ENCODE results near the gene R3HDML.

R3HDML gene

GRCh38 chr20:44394702-44395460 is 58.0 kb downstream of the R3HDML start:
- Histone ChIP-seq H3K36me3 (ENCODE audit: control insufficient read depth, insufficient read depth, low read length) (no peaks in the 10 kb centered on the region), H3K4me1 (ENCODE audit: control insufficient read depth, low read depth, low read length) (no peaks in the 10 kb centered on the region), H3K79me2 (ENCODE audit: control insufficient read depth, insufficient read depth, low read length) (no peaks in the 10 kb centered on the region), H3K9ac (ENCODE audit: low read length) (no peak overlapping the region), H3K4ac (ENCODE audit: low read depth, low read length) (no peak overlapping the region), H2BK15ac (replicated peaks; ENCODE audit: low read depth) (no peak overlapping the region), H3K23ac (ENCODE audit: low read length) (no peak overlapping the region), H4K8ac (ENCODE audit: low read depth, low read length) (no peak overlapping the region), H3K79me1 (ENCODE audit: low read length) (no peaks in the 10 kb centered on the region), H2AK5ac (ENCODE audit: low read length) (no peak overlapping the region), H3K18ac (ENCODE audit: low read length) (no peak overlapping the region), H3K4me3 (ENCODE audit: low read length) (no peak overlapping the region), H4K5ac (ENCODE audit: low read length) (no peak overlapping the region), H2BK120ac (ENCODE audit: low read depth, low read length) (no peak overlapping the region), H3K27me3 (ENCODE audit: insufficient read depth, low read length, poor library complexity) (no peaks in the 10 kb centered on the region), H2BK5ac (ENCODE audit: low read length) (no peak overlapping the region), H3K27ac (ENCODE audit: low read depth, low read length) (no peak overlapping the region), H3K56ac (ENCODE audit: low read length) (no peak overlapping the region), H3K4me2 (ENCODE audit: low read length) (no peak overlapping the region)
- WGBS (ENCODE audit: extremely low coverage, insufficient coverage, low lambda C conversion rate) = no CpG with 5 or more reads among the region's 15 CpGs
- DNase-seq = no peak

- no peaks in the 10 kb centered on the region for H3K27me3 ChIP-seq (ENCODE audit: insufficient read depth, low read length, poor library complexity)
- no peak overlapping the region for H3K4me2 ChIP-seq (ENCODE audit: low read length)
- H4K5ac ChIP-seq (ENCODE audit: low read length) = no peak overlapping the region
- WGBS (ENCODE audit: extremely low coverage, insufficient coverage, low lambda C conversion rate) = no CpG with 5 or more reads among the region's 11 CpGs
- H2BK15ac ChIP-seq (replicated peaks; ENCODE audit: low read depth) = no peak overlapping the region
- no peak overlapping the region for H3K23ac ChIP-seq (ENCODE audit: low read length)
- no peak overlapping the region for H3K4ac ChIP-seq (ENCODE audit: low read depth, low read length)
- no peak overlapping the region for H3K56ac ChIP-seq (ENCODE audit: low read length)
- DNase-seq = no peak
- H2AK5ac ChIP-seq (ENCODE audit: low read length) = no peak overlapping the region
- no peaks in the 10 kb centered on the region for H3K79me1 ChIP-seq (ENCODE audit: low read length)
- H3K36me3 ChIP-seq (ENCODE audit: control insufficient read depth, insufficient read depth, low read length) = no peaks in the 10 kb centered on the region
- no peak overlapping the region for H3K18ac ChIP-seq (ENCODE audit: low read length)
- no peaks in the 10 kb centered on the region for H3K4me1 ChIP-seq (ENCODE audit: control insufficient read depth, low read depth, low read length)
- H3K27ac ChIP-seq (ENCODE audit: low read depth, low read length) = no peak overlapping the region
- H3K9ac ChIP-seq (ENCODE audit: low read length) = no peak overlapping the region
- no peak overlapping the region for H2BK120ac ChIP-seq (ENCODE audit: low read depth, low read length)
- H3K79me2 ChIP-seq (ENCODE audit: control insufficient read depth, insufficient read depth, low read length) = no peaks in the 10 kb centered on the region
- H2BK5ac ChIP-seq (ENCODE audit: low read length) = no peak overlapping the region
- no peak overlapping the region for H4K8ac ChIP-seq (ENCODE audit: low read depth, low read length)
- no peak overlapping the region for H3K4me3 ChIP-seq (ENCODE audit: low read length)
Measured at GRCh38 chr20:44395461-44396340, 58.9 kb downstream of the R3HDML start.

GRCh38 chr20:44396369-44397130 is 59.7 kb downstream of the R3HDML start:
- Histone ChIP-seq H3K79me2 (ENCODE audit: control insufficient read depth, insufficient read depth, low read length) (no peaks in the 10 kb centered on the region), H2BK120ac (ENCODE audit: low read depth, low read length) (no peak overlapping the region), H3K27ac (ENCODE audit: low read depth, low read length) (no peak overlapping the region), H3K4me1 (ENCODE audit: control insufficient read depth, low read depth, low read length) (no peaks in the 10 kb centered on the region), H3K4me2 (ENCODE audit: low read length) (no peak overlapping the region), H3K4me3 (ENCODE audit: low read length) (no peak overlapping the region), H3K23ac (ENCODE audit: low read length) (no peak overlapping the region), H4K5ac (ENCODE audit: low read length) (no peak overlapping the region), H3K4ac (ENCODE audit: low read depth, low read length) (no peak overlapping the region), H3K9ac (ENCODE audit: low read length) (no peak overlapping the region), H2AK5ac (ENCODE audit: low read length) (no peak overlapping the region), H2BK5ac (ENCODE audit: low read length) (no peak overlapping the region), H3K79me1 (ENCODE audit: low read length) (no peaks in the 10 kb centered on the region), H2BK15ac (replicated peaks; ENCODE audit: low read depth) (no peak overlapping the region), H3K56ac (ENCODE audit: low read length) (no peak overlapping the region), H3K18ac (ENCODE audit: low read length) (no peak overlapping the region), H4K8ac (ENCODE audit: low read depth, low read length) (no peak overlapping the region), H3K36me3 (ENCODE audit: control insufficient read depth, insufficient read depth, low read length) (no peaks in the 10 kb centered on the region), H3K27me3 (ENCODE audit: insufficient read depth, low read length, poor library complexity) (no peaks in the 10 kb centered on the region)
- no peak for DNase-seq
- no CpG with 5 or more reads among the region's 8 CpGs for WGBS (ENCODE audit: extremely low coverage, insufficient coverage, low lambda C conversion rate)

- no peaks in the 10 kb centered on the region for H3K4me1 ChIP-seq (ENCODE audit: control insufficient read depth, low read depth, low read length)
- no peak overlapping the region for H2BK15ac ChIP-seq (replicated peaks; ENCODE audit: low read depth)
- DNase-seq = no peak
Measured at GRCh38 chr20:44398335-44398734, 61.5 kb downstream of the R3HDML start.

GRCh38 chr20:44399446-44399845 is 62.6 kb downstream of the R3HDML start:
- H3K4me2 ChIP-seq (ENCODE audit: low read length) = no peak overlapping the region
- H3K79me1 ChIP-seq (ENCODE audit: low read length) = no peaks in the 10 kb centered on the region
- H3K23ac ChIP-seq (ENCODE audit: low read length) = no peak overlapping the region
- DNase-seq = no peak
- H3K27ac ChIP-seq (ENCODE audit: low read depth, low read length) = no peak overlapping the region
- H4K8ac ChIP-seq (ENCODE audit: low read depth, low read length) = no peak overlapping the region
- H3K36me3 ChIP-seq (ENCODE audit: control insufficient read depth, insufficient read depth, low read length) = no peaks in the 10 kb centered on the region
- H2BK15ac ChIP-seq (replicated peaks; ENCODE audit: low read depth) = no peak overlapping the region
- no peak overlapping the region for H3K4me3 ChIP-seq (ENCODE audit: low read length)
- H3K4me1 ChIP-seq (ENCODE audit: control insufficient read depth, low read depth, low read length) = no peaks in the 10 kb centered on the region
- H2AK5ac ChIP-seq (ENCODE audit: low read length) = no peak overlapping the region
- no peak overlapping the region for H4K5ac ChIP-seq (ENCODE audit: low read length)
- H3K4ac ChIP-seq (ENCODE audit: low read depth, low read length) = no peak overlapping the region
- no peak overlapping the region for H3K18ac ChIP-seq (ENCODE audit: low read length)
- no peaks in the 10 kb centered on the region for H3K79me2 ChIP-seq (ENCODE audit: control insufficient read depth, insufficient read depth, low read length)
- WGBS (ENCODE audit: extremely low coverage, insufficient coverage, low lambda C conversion rate) = 100% methylated on average over 1 of the region's 3 CpGs
- no peaks in the 10 kb centered on the region for H3K27me3 ChIP-seq (ENCODE audit: insufficient read depth, low read length, poor library complexity)
- no peak overlapping the region for H2BK5ac ChIP-seq (ENCODE audit: low read length)
- H3K56ac ChIP-seq (ENCODE audit: low read length) = no peak overlapping the region
- no peak overlapping the region for H2BK120ac ChIP-seq (ENCODE audit: low read depth, low read length)
- H3K9ac ChIP-seq (ENCODE audit: low read length) = no peak overlapping the region

More at GRCh38 chr20:44398335-44398734, 61.5 kb downstream of the R3HDML start:
- no peak overlapping the region for H3K4me2 ChIP-seq (ENCODE audit: low read length)
- no peak overlapping the region for H4K5ac ChIP-seq (ENCODE audit: low read length)
- H4K8ac ChIP-seq (ENCODE audit: low read depth, low read length) = no peak overlapping the region
- WGBS (ENCODE audit: extremely low coverage, insufficient coverage, low lambda C conversion rate) = no CpG with 5 or more reads among the region's 2 CpGs
- H2BK120ac ChIP-seq (ENCODE audit: low read depth, low read length) = no peak overlapping the region
- no peaks in the 10 kb centered on the region for H3K36me3 ChIP-seq (ENCODE audit: control insufficient read depth, insufficient read depth, low read length)
- no peak overlapping the region for H2AK5ac ChIP-seq (ENCODE audit: low read length)
- H3K27ac ChIP-seq (ENCODE audit: low read depth, low read length) = no peak overlapping the region
- no peaks in the 10 kb centered on the region for H3K27me3 ChIP-seq (ENCODE audit: insufficient read depth, low read length, poor library complexity)
- H3K23ac ChIP-seq (ENCODE audit: low read length) = no peak overlapping the region
- H3K56ac ChIP-seq (ENCODE audit: low read length) = no peak overlapping the region
- no peak overlapping the region for H3K4ac ChIP-seq (ENCODE audit: low read depth, low read length)
- no peak overlapping the region for H3K9ac ChIP-seq (ENCODE audit: low read length)
- no peak overlapping the region for H3K4me3 ChIP-seq (ENCODE audit: low read length)
- no peaks in the 10 kb centered on the region for H3K79me1 ChIP-seq (ENCODE audit: low read length)
- H3K79me2 ChIP-seq (ENCODE audit: control insufficient read depth, insufficient read depth, low read length) = no peaks in the 10 kb centered on the region
- no peak overlapping the region for H2BK5ac ChIP-seq (ENCODE audit: low read length)
- H3K18ac ChIP-seq (ENCODE audit: low read length) = no peak overlapping the region
